Endothelial cell of umbilical vein (primary cell): ENCODE results near the gene SPTBN5. TPM values are rescaled to one million over a fixed set of nuclear protein-coding genes. Genes with fewer than 3 reads are reported as not detected.

Experiments
- Bru-seq: library from RNA; stranded (reverse); fragments of 400-500 nt; gene quantifications from one replicate; lab custom pipeline; 2021; lab: Mats Ljungman, UMichigan
- BruChase-seq, 2 experiments: library from RNA; stranded (reverse); fragments of 400-500 nt; gene quantifications; one replicate each; lab custom pipeline; 2021; lab: Mats Ljungman, UMichigan
- BruUV-seq: library from RNA; stranded (reverse); fragments of 400-500 nt; replicated peaks from 2 replicates; lab custom pipeline; 2021; lab: Mats Ljungman, UMichigan
- CTCF ChIA-PET: fragments of 300-600, 350-600 bp; sonication (Branson Sonifier 250); formaldehyde crosslinking; loops from one replicate; lab custom pipeline; 2021; ENCODE audit warnings: antibody characterized with exemption, inconsistent platforms; lab: Charles Lee
- POLR2A ChIA-PET: fragments of 300-600, 350-600 bp; sonication (Branson Sonifier 250); formaldehyde crosslinking; loops from one replicate; lab custom pipeline; 2021; ENCODE audit warnings: antibody characterized with exemption, inconsistent platforms; lab: Charles Lee
- DNase-seq: peaks from one replicate; pipeline ENCODE4 v3.0.0-alpha.2; 2011; ENCODE audit warnings: low read depth, low spot score
- FAIRE-seq: peaks from 2 replicates; lab custom pipeline; 2011; peaks lifted over from hg19 to GRCh38; lab: Jason Lieb, UNC
- H2AFZ ChIP-seq: 2 replicates; pipeline ENCODE4 v1.6.0; 2012; ENCODE audit warnings: low read depth, low read length, control low read depth, inconsistent platforms
- H3K27ac ChIP-seq: 2 replicates; pipeline ENCODE4 v1.5.1; 2011; ENCODE audit warnings: low read depth, mild to moderate bottlenecking, control low read depth, low read length, moderate library complexity; ENCODE audit not compliant: insufficient read depth
- H3K27me3 ChIP-seq, 2 experiments: 2 replicates each; pipeline versions ENCODE4 v1.6.0 to v1.6.1; 2011; ENCODE audit warnings: low read length in 2 of 2, mixed read lengths in 1 of 2; ENCODE audit not compliant: control insufficient read depth in 2 of 2, insufficient read depth in 2 of 2
- H3K36me3 ChIP-seq, 2 experiments: 2 replicates in 1 of 2; 3 replicates in 1 of 2; pipeline ENCODE4 v1.5.1; 2011; ENCODE audit warnings: low read length in 2 of 2, mild to moderate bottlenecking in 1 of 2, moderate library complexity in 1 of 2; ENCODE audit not compliant: control insufficient read depth in 2 of 2, insufficient read depth in 2 of 2; ENCODE audit errors: extremely low read depth in 1 of 2
- H3K4me1 ChIP-seq: 3 replicates; pipeline ENCODE4 v1.5.1; 2011; ENCODE audit warnings: mild to moderate bottlenecking, low read length; ENCODE audit not compliant: control insufficient read depth, insufficient read depth; ENCODE audit errors: extremely low read depth
- H3K4me2 ChIP-seq: 2 replicates; pipeline ENCODE4 v1.6.1; 2011; ENCODE audit warnings: low read length, control low read depth, mixed read lengths; ENCODE audit not compliant: insufficient read depth
- H3K4me3 ChIP-seq, 3 experiments: fragments of 200-600 bp in 1 of 3; sonication (generic), shearing (Covaris generic) in 1 of 3; replicated peaks in 1 of 3; 2 replicates each; pipeline ENCODE4 v1.5.1; 2011 to 2016; ENCODE audit warnings: control low read depth in 3 of 3, low read length in 3 of 3, mild to moderate bottlenecking in 2 of 3, inconsistent platforms in 1 of 3, low read depth in 1 of 3, moderate library complexity in 1 of 3; ENCODE audit not compliant: insufficient read depth in 1 of 3
- H3K79me2 ChIP-seq: 2 replicates; pipeline ENCODE4 v1.6.0; 2012; ENCODE audit warnings: low read length, inconsistent platforms; ENCODE audit not compliant: control insufficient read depth, insufficient read depth
- H3K9ac ChIP-seq: replicated peaks from 2 replicates; pipeline ENCODE3; 2011; ENCODE audit warnings: low read length, control low read depth; ENCODE audit not compliant: insufficient read depth; ENCODE audit errors: extremely low read depth
- H3K9me1 ChIP-seq: replicated peaks from 3 replicates; pipeline ENCODE4 v1.6.0; 2011; ENCODE audit warnings: mild to moderate bottlenecking, low read length; ENCODE audit not compliant: control insufficient read depth, insufficient read depth; ENCODE audit errors: extremely low read depth
- H3K9me3 ChIP-seq: replicated peaks from 2 replicates; pipeline ENCODE4 v1.5.1; 2012; ENCODE audit warnings: low read length, inconsistent platforms; ENCODE audit not compliant: control insufficient read depth, insufficient read depth
- H4K20me1 ChIP-seq: replicated peaks from 2 replicates; pipeline ENCODE3; 2011; ENCODE audit warnings: mild to moderate bottlenecking, low read length; ENCODE audit not compliant: control insufficient read depth, insufficient read depth; ENCODE audit errors: extremely low read depth
- EZH2 ChIP-seq: IDR thresholded peaks from 2 replicates; pipeline ENCODE4 v1.6.1; 2012; ENCODE audit warnings: borderline replicate concordance, low read depth, mild to moderate bottlenecking, moderate library complexity, low read length, inconsistent platforms; ENCODE audit not compliant: severe bottlenecking
- FOS ChIP-seq: IDR thresholded peaks from 2 replicates; pipeline ENCODE4 v1.6.1; 2011; ENCODE audit warnings: mild to moderate bottlenecking, low read length, moderate library complexity, borderline replicate concordance; ENCODE audit not compliant: insufficient read depth
- GATA2 ChIP-seq: IDR thresholded peaks from 2 replicates; pipeline ENCODE4 v1.7.0; 2011; ENCODE audit warnings: low read depth, mild to moderate bottlenecking, moderate library complexity, mixed read lengths, low read length; ENCODE audit not compliant: insufficient read length, insufficient read depth
- JUN ChIP-seq: IDR thresholded peaks from 2 replicates; pipeline ENCODE4 v1.6.1; 2011; ENCODE audit warnings: borderline replicate concordance, low read depth; ENCODE audit not compliant: insufficient read length, insufficient read depth
- MYC ChIP-seq: IDR thresholded peaks from one replicate; pipeline ENCODE4 v1.6.1; 2011; ENCODE audit warnings: mild to moderate bottlenecking, low read depth, low read length
- POLR2A ChIP-seq: IDR thresholded peaks from 2 replicates; pipeline ENCODE4 v1.6.1; 2012; ENCODE audit warnings: low read depth, mild to moderate bottlenecking, control low read depth, low read length
- POLR2AphosphoS5 ChIP-seq: IDR thresholded peaks from 2 replicates; pipeline ENCODE4 v1.6.1; 2012; ENCODE audit warnings: low read depth, mild to moderate bottlenecking, control low read depth, low read length, moderate library complexity; ENCODE audit not compliant: insufficient read depth
- dilution Hi-C: fragments of 300-500 bp; cut with MboI; formaldehyde crosslinking; loops from one replicate; pipeline ENCODE4 v1.15.0; 2019; ENCODE audit warnings: low sequenced_read_pairs; ENCODE audit not compliant: extremely low pct_ligation_motif_present
- intact Hi-C: fragments of 100-400 bp; cut with micrococcal nuclease; formaldehyde crosslinking; loops from one replicate; pipeline ENCODE4 v1.10.0; 2022
- long read RNA-seq: library from polyadenylated mRNA; stranded (forward); transcript quantifications from one replicate; pipeline ENCODE4 v2.0.0, GENCODE V29; 2021
- polyA minus RNA-seq, 3 experiments: library from RNA; depleted of rRNA, polyadenylated mRNA; stranded (reverse); fragments of >200 nt; gene quantifications; 1 replicate in 1 of 3; 2 replicates in 2 of 3; pipeline ENCODE4 v1.2.3, GENCODE V29; 2011
- polyA plus RNA-seq, 4 experiments: library from polyadenylated mRNA; depleted of rRNA in 3 of 4; stranded (reverse) in 3 of 4; unstranded in 1 of 4; fragments of >200 nt; gene quantifications; 2 replicates each; pipeline versions ENCODE4 v1.2.1 to v1.2.3, GENCODE V29; 2011 to 2012; ENCODE audit warnings: missing spikeins in 1 of 4
- total RNA-seq: library from RNA; stranded (reverse); gene quantifications from 2 replicates; pipeline ENCODE4 v1.2.3, GENCODE V29; 2021
- TF ChIP-seq, protein P1 (sequence below), 2 donors: IDR thresholded peaks; 1 replicate in 1 of 2; 2 replicates in 1 of 2; pipeline ENCODE4 v1.5.1; 2011; ENCODE audit warnings: low read length in 2 of 2, mild to moderate bottlenecking in 2 of 2, moderate library complexity in 2 of 2, control low read depth in 1 of 2, inconsistent platforms in 1 of 2, low read depth in 1 of 2; ENCODE audit not compliant: insufficient read depth in 1 of 2; ENCODE audit errors: extremely low read depth in 1 of 2
- TF ChIP-seq, protein P2 (sequence below): IDR thresholded peaks from 2 replicates; pipeline ENCODE4 v1.6.1; 2011; ENCODE audit not compliant: insufficient read depth, insufficient read length

Gene SPTBN5
- total RNA-seq (19.0 and 19.2 TPM in 2 replicates), polyA plus RNA-seq (12.0 and 12.6 TPM in 2 replicates), polyA minus RNA-seq (7.8 and 9.6 TPM in 2 replicates), Bru-seq, nascent RNA (percentile 43 among the genes with signal in this experiment), BruChase-seq, experiment 1, labeled RNA remaining after a 6-hour chase (percentile 82 among the genes with signal in this experiment), BruChase-seq, experiment 2, labeled RNA remaining after a 2-hour chase (percentile 53 among the genes with signal in this experiment)
- 4.1 and 6.6 TPM in 2 replicates for polyA plus RNA-seq (2011; cell fraction: cytosol; rRNA removed)
- polyA plus RNA-seq (2011; cell fraction: nucleus; rRNA removed), result 128 and 138 TPM in 2 replicates
- 3.0 and 7.8 TPM in 2 replicates for polyA plus RNA-seq (2012)
- 0.10 TPM for polyA minus RNA-seq (2011; cell fraction: cytosol; rRNA and poly(A)+ RNA removed)
- polyA minus RNA-seq (2011; cell fraction: nucleus; rRNA and poly(A)+ RNA removed), result 26.4 and 30.1 TPM in 2 replicates
- long read RNA-seq, partial matches to known transcripts, result 11 of 17 reads
- long read RNA-seq, other reads (novel, unspliced or antisense), result 6 of 17 reads

DNA sequence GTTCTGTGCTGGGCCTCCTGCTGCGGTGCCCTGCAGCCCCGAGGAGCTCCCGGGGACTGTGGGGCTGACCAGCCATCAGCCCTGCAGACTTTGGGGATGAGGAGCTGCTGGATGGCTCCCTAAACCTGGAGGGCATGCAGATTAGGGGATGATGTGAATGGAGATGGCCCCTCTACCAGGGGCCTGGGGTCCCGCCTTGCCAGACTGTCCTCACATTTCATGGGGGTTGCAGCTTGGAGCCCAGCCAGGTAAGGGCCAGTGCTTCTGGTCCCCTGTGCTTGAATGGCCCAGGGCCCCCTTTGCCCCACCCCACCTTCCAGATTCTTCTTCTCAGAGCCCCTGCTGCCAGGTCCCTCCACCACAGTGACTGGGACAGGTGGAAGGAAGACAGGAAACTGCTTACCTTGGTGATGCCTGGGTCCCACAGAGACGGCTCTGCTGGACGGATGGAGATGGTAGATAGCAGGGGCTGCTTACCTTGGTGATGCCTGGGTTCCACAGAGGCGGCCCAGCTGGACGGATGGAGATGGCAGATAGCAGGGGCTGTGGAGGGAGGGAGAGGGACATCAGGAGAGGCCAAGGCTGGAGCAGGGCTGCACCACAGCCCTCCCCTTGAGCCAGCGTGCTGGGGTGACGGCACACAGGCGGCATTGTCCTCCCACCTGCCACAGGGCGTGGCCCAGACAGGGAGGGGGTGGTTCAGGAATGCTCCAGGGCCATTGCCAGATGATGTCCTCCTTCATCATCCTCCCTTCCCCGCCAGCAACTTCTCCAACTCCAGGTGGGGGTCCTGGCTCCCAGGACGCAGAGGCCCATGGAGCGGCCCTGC, at the start of gene SPTBN5:
TSS of gene SPTBN5 (minus strand) at position 632 of the 829 bp plus-strand sequence. CDS start at position 76, 556 bp downstream.
- H3K9me1 ChIP-seq, result no peaks in the 10 kb centered on the region
- H3K27ac ChIP-seq, result peak within 1 kb of the TSS; percentile 73
- no peaks in the 10 kb centered on the region for H3K27me3 ChIP-seq
- H3K9ac ChIP-seq, result peak within 1 kb of the TSS; percentile 40
- H3K4me3 ChIP-seq, result no peak within 1 kb of the TSS
- intact Hi-C loops, result loop anchor here (2.0 to 5.0 kb wide), 2 partner anchors 66 to 119 kb away; partner anchors contain the start of genes JMJD7 and MAPKBP1
- no peak for FAIRE-seq
- H3K4me2 ChIP-seq, result peak within 1 kb of the TSS; percentile 9
- no peaks in the 10 kb centered on the region for H3K79me2 ChIP-seq
- no peak for DNase-seq
- ChIA-PET CTCF (interaction anchor here (1.4 to 2.3 kb wide), 2 partner anchors 10 to 290 kb away, joined by 3 to 13 read pairs; no protein-coding TSS in a partner anchor), POLR2A (no interaction called here)
- peaks cover 16% of the 10 kb centered on the region for H3K4me1 ChIP-seq
- no peak for TF ChIP-seq POLR2AphosphoS5
- no peak for TF ChIP-seq GATA2
- no peak for TF ChIP-seq POLR2A
- TF ChIP-seq JUN, result no peak
- TF ChIP-seq, protein P1, sequence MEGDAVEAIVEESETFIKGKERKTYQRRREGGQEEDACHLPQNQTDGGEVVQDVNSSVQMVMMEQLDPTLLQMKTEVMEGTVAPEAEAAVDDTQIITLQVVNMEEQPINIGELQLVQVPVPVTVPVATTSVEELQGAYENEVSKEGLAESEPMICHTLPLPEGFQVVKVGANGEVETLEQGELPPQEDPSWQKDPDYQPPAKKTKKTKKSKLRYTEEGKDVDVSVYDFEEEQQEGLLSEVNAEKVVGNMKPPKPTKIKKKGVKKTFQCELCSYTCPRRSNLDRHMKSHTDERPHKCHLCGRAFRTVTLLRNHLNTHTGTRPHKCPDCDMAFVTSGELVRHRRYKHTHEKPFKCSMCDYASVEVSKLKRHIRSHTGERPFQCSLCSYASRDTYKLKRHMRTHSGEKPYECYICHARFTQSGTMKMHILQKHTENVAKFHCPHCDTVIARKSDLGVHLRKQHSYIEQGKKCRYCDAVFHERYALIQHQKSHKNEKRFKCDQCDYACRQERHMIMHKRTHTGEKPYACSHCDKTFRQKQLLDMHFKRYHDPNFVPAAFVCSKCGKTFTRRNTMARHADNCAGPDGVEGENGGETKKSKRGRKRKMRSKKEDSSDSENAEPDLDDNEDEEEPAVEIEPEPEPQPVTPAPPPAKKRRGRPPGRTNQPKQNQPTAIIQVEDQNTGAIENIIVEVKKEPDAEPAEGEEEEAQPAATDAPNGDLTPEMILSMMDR (IDR thresholded peaks at IDR 0.05; ENCODE audit: extremely low read depth in 1 of 2, insufficient read depth in 1 of 2, low read depth in 1 of 2, low read length in 2 of 2), result no peak
- TF ChIP-seq FOS, result no peak
- TF ChIP-seq EZH2, result no peak
- TF ChIP-seq, protein P2, sequence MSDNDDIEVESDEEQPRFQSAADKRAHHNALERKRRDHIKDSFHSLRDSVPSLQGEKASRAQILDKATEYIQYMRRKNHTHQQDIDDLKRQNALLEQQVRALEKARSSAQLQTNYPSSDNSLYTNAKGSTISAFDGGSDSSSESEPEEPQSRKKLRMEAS, result no peak
- TF ChIP-seq MYC, result no peak
- H4K20me1 ChIP-seq, result no peaks in the 10 kb centered on the region
- no peak within 1 kb of the TSS for H2AFZ ChIP-seq
- peaks cover 0 to 11% of the 10 kb centered on the region in 2 experiments for H3K36me3 ChIP-seq
- no TSS peak for BruUV-seq
- dilution Hi-C loops, result no loop called here
- no peaks in the 10 kb centered on the region for H3K9me3 ChIP-seq
